Measurements from ENCODE around the gene TMEM132C. TPM values are rescaled to one million over a fixed set of nuclear protein-coding genes. Genes with fewer than 3 reads are reported as not detected.

Gene TMEM132C
- total RNA-seq, 4 donors from 2014 or later = 0.13 to 7.6 (median 0.37) TPM

DNA sequence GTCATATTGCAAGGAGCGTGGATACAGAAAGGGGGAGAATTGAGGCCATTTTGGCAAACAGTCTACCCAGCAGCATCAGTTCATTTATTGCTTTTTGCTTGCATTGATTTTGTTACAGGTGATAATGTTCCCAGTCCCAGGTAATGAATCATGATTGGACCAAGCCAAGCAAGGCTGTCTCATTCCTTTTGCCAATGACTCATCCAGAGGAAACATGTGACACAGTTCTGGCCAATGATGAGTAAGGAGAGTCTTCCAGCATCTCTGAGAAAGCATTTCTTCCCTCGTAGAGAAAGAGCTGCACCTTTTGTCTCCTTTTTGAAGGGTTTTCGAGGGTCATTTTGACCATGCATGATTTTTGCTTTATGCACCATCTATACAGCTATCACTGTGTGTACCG is 488.6 kb downstream of the TMEM132C start:
- no peak overlapping the region for H3K27ac ChIP-seq
- no peaks in the 10 kb centered on the region for H3K36me3 ChIP-seq
- DNase-seq = no peak
- TF ChIP-seq POLR2A (IDR thresholded peaks at IDR 0.05) = no peak
- no peak for TF ChIP-seq CTCF (IDR thresholded peaks at IDR 0.05)
- no peaks in the 10 kb centered on the region for H3K9me3 ChIP-seq
- H3K27me3 ChIP-seq = no peaks in the 10 kb centered on the region
- no peak overlapping the region for H3K4me3 ChIP-seq
- 70 to 76% methylated on average over 4 of the region's 4 CpGs for WGBS, 2 donors
- H3K4me1 ChIP-seq = no peaks in the 10 kb centered on the region
- intact Hi-C loops (cut with DNase I) = no loop called here

Small RNA genes lying within 50 kb of the gene (small RNA-seq; reads per million reads assigned to genes)
- gene MIR3612 (0 to 0.27 (median 0) reads per million in 4 donors), gene MIR4419B (0 reads per million in 4 donors)

All from esophagus squamous epithelium (tissue), 5 donors.